GM12872 (cell line): ENCODE measurements around the gene EIPR1.

Experiments
- CTCF ChIP-seq: IDR thresholded peaks from 3 replicates; pipeline ENCODE4 v1.5.1; 2011; ENCODE audit warnings: low read depth, mild to moderate bottlenecking, low read length, moderate library complexity; ENCODE audit not compliant: insufficient read depth

Gene EIPR1

GRCh38 chr2:3311601-3312000, 66.0 kb downstream of the EIPR1 start:
- no peak for TF ChIP-seq CTCF

GRCh38 chr2:3309496-3310355, 67.9 kb downstream of the EIPR1 start:
- TF ChIP-seq CTCF = no peak

GRCh38 chr2:3307901-3308300, 69.7 kb downstream of the EIPR1 start:
- no peak for TF ChIP-seq CTCF

GRCh38 chr2:3307236-3307635, 70.4 kb downstream of the EIPR1 start:
- TF ChIP-seq CTCF = no peak

GRCh38 chr2:3305952-3306351, 71.7 kb downstream of the EIPR1 start:
- TF ChIP-seq CTCF = no peak

GRCh38 chr2:3305431-3305830, 72.2 kb downstream of the EIPR1 start:
- no peak for TF ChIP-seq CTCF

GRCh38 chr2:3303583-3304406, 73.8 kb downstream of the EIPR1 start:
- peak; percentile 78 for TF ChIP-seq CTCF
